SJCRH30 (cell line): ENCODE data around the gene COA7. TPM values are rescaled to one million over a fixed set of nuclear protein-coding genes. Genes with fewer than 3 reads are reported as not detected.
"Not testable (repeated sequence)": the region's sequence is repeated elsewhere in the genome, so short reads cannot be mapped to it uniquely, and the experiment has no call there.

Experiments used
- DNase-seq, 2 experiments: peaks; one replicate each; pipeline ENCODE4 v3.0.0-alpha.2; 2015 to 2020
- H3K27ac ChIP-seq: fragments of 250-450 bp; sonication (Bioruptor Pico); 2 replicates; pipeline ENCODE4 v1.5.1; 2020; ENCODE audit warnings: mild to moderate bottlenecking, moderate library complexity
- H3K27me3 ChIP-seq: fragments of 250-450 bp; sonication (Bioruptor Pico); 2 replicates; pipeline ENCODE4 v1.5.1; 2020; ENCODE audit warnings: mild to moderate bottlenecking, moderate library complexity
- H3K36me3 ChIP-seq: fragments of 250-450 bp; sonication (Bioruptor Pico); 2 replicates; pipeline ENCODE4 v1.5.1; 2020; ENCODE audit warnings: mild to moderate bottlenecking, moderate library complexity
- H3K4me1 ChIP-seq: fragments of 250-450 bp; sonication (Bioruptor Pico); 2 replicates; pipeline ENCODE4 v1.5.1; 2020; ENCODE audit warnings: mild to moderate bottlenecking, moderate library complexity
- H3K4me3 ChIP-seq: fragments of 250-450 bp; sonication (Bioruptor Pico); 2 replicates; pipeline ENCODE4 v1.5.1; 2020; ENCODE audit warnings: mild to moderate bottlenecking, moderate library complexity
- H3K9me3 ChIP-seq: fragments of 250-450 bp; sonication (Bioruptor Pico); replicated peaks from 2 replicates; pipeline ENCODE4 v1.5.1; 2020; ENCODE audit warnings: mild to moderate bottlenecking, moderate library complexity
- total RNA-seq: library from RNA; depleted of rRNA; stranded (reverse); fragments of >200 nt; shearing (Covaris generic); gene quantifications from 2 replicates; pipeline ENCODE4 v1.2.3, GENCODE V29; 2014

The COA7 gene
- total RNA-seq, 1 experiment from 2014 or later, result 23.1 TPM

GRCh38 chr1:52723260-52723659, 25.1 kb upstream of the COA7 start:
- Histone ChIP-seq H3K4me1 (no peaks in the 10 kb centered on the region), H3K27me3 (peaks cover 8% of the 10 kb centered on the region; the same call in 1 of the 2 replicates), H3K9me3 (no peaks in the 10 kb centered on the region), H3K4me3 (no peak overlapping the region), H3K27ac (no peak overlapping the region), H3K36me3 (no peaks in the 10 kb centered on the region)
- no peak for DNase-seq

- H3K9me3 ChIP-seq, result not testable (repeated sequence)
Measured at GRCh38 chr1:52715296-52715695, 17.1 kb upstream of the COA7 start.

GRCh38 chr1:52713590-52713989, 15.4 kb upstream of the COA7 start:
- DNase-seq, result no peak
- H3K36me3 ChIP-seq, result no peaks in the 10 kb centered on the region

More at GRCh38 chr1:52715296-52715695, 17.1 kb upstream of the COA7 start:
- not testable (repeated sequence) for H3K36me3 ChIP-seq, DNase-seq, H3K27ac ChIP-seq, H3K4me3 ChIP-seq, H3K27me3 ChIP-seq, H3K4me1 ChIP-seq

GRCh38 chr1:52709016-52709415, 10.9 kb upstream of the COA7 start:
- Histone ChIP-seq H3K4me3 (no peak overlapping the region), H3K36me3 (no peaks in the 10 kb centered on the region), H3K9me3 (no peaks in the 10 kb centered on the region), H3K27ac (no peak overlapping the region), H3K4me1 (no peaks in the 10 kb centered on the region), H3K27me3 (no peaks in the 10 kb centered on the region; the same call in 1 of the 2 replicates)
- DNase-seq, result no peak

More at GRCh38 chr1:52713590-52713989, 15.4 kb upstream of the COA7 start:
- Histone ChIP-seq H3K9me3 (no peaks in the 10 kb centered on the region), H3K27ac (no peak overlapping the region), H3K27me3 (peaks cover 2% of the 10 kb centered on the region; the same call in 1 of the 2 replicates), H3K4me1 (no peaks in the 10 kb centered on the region), H3K4me3 (no peak overlapping the region)

- DNase-seq, result no peak
- H3K4me3 ChIP-seq, result no peak overlapping the region
- H3K36me3 ChIP-seq, result no peaks in the 10 kb centered on the region
- no peaks in the 10 kb centered on the region for H3K9me3 ChIP-seq
- H3K27me3 ChIP-seq, result no peaks in the 10 kb centered on the region; the same call in 1 of the 2 replicates
- H3K4me1 ChIP-seq, result no peaks in the 10 kb centered on the region
- no peak overlapping the region for H3K27ac ChIP-seq
Measured at GRCh38 chr1:52707927-52708655, 9.9 kb upstream of the COA7 start.

GRCh38 chr1:52706941-52707926, 9.1 kb upstream of the COA7 start:
- Histone ChIP-seq H3K9me3 (no peaks in the 10 kb centered on the region), H3K36me3 (no peaks in the 10 kb centered on the region), H3K27me3 (no peaks in the 10 kb centered on the region), H3K27ac (no peak overlapping the region), H3K4me3 (no peak overlapping the region), H3K4me1 (no peaks in the 10 kb centered on the region)
- no peak for DNase-seq

GRCh38 chr1:52706136-52706670, 8.1 kb upstream of the COA7 start:
- Histone ChIP-seq H3K27ac (no peak overlapping the region), H3K36me3 (no peaks in the 10 kb centered on the region), H3K4me3 (no peak overlapping the region), H3K4me1 (no peaks in the 10 kb centered on the region), H3K9me3 (no peaks in the 10 kb centered on the region), H3K27me3 (no peaks in the 10 kb centered on the region)
- DNase-seq, result no peak

- Histone ChIP-seq H3K27me3 (no peaks in the 10 kb centered on the region), H3K36me3 (no peaks in the 10 kb centered on the region), H3K27ac (peak overlapping the region; percentile 83), H3K9me3 (no peaks in the 10 kb centered on the region), H3K4me1 (no peaks in the 10 kb centered on the region), H3K4me3 (peak overlapping the region; percentile 61)
- peak; percentile 97 to 98 for DNase-seq
Measured at GRCh38 chr1:52702886-52703787, 5.0 kb upstream of the COA7 start.

- no peaks in the 10 kb centered on the region; the same call in 1 of the 2 replicates for H3K9me3 ChIP-seq
- H3K27ac ChIP-seq, result no peak overlapping the region
- H3K4me3 ChIP-seq, result no peak overlapping the region
- peaks cover 20% of the 10 kb centered on the region for H3K36me3 ChIP-seq
- H3K4me1 ChIP-seq, result no peaks in the 10 kb centered on the region
- no peaks in the 10 kb centered on the region for H3K27me3 ChIP-seq
- DNase-seq, result no peak
Measured at GRCh38 chr1:52695627-52696026, 2.5 kb downstream of the COA7 start.

- Histone ChIP-seq H3K4me3 (no peak overlapping the region), H3K36me3 (peaks cover 32% of the 10 kb centered on the region), H3K27ac (no peak overlapping the region), H3K9me3 (no peaks in the 10 kb centered on the region; the same call in 1 of the 2 replicates), H3K27me3 (no peaks in the 10 kb centered on the region), H3K4me1 (no peaks in the 10 kb centered on the region)
- no peak for DNase-seq
Measured at GRCh38 chr1:52693843-52694242, 4.3 kb downstream of the COA7 start.

GRCh38 chr1:52693351-52693750, 4.8 kb downstream of the COA7 start:
- not testable (repeated sequence) for H3K27me3 ChIP-seq, DNase-seq, H3K9me3 ChIP-seq

GRCh38 chr1:52692697-52693096, 5.5 kb downstream of the COA7 start:
- Histone ChIP-seq H3K27me3 (no peaks in the 10 kb centered on the region), H3K4me1 (no peaks in the 10 kb centered on the region), H3K36me3 (peaks cover 43% of the 10 kb centered on the region), H3K9me3 (no peaks in the 10 kb centered on the region; the same call in 1 of the 2 replicates), H3K4me3 (no peak overlapping the region), H3K27ac (no peak overlapping the region)
- no peak for DNase-seq

More at GRCh38 chr1:52693351-52693750, 4.8 kb downstream of the COA7 start:
- H3K36me3 ChIP-seq, result peaks cover 37% of the 10 kb centered on the region
- H3K4me1 ChIP-seq, H3K27ac ChIP-seq, H3K4me3 ChIP-seq: not testable (repeated sequence)

- Histone ChIP-seq H3K27me3 (no peaks in the 10 kb centered on the region), H3K4me1 (no peaks in the 10 kb centered on the region), H3K9me3 (no peaks in the 10 kb centered on the region; the same call in 1 of the 2 replicates), H3K4me3 (no peak overlapping the region), H3K27ac (no peak overlapping the region), H3K36me3 (peaks cover 52% of the 10 kb centered on the region)
- DNase-seq, result no peak
Measured at GRCh38 chr1:52691821-52692220, 6.3 kb downstream of the COA7 start.

GRCh38 chr1:52686830-52687229, 11.3 kb downstream of the COA7 start:
- DNase-seq, result no peak
- H3K36me3 ChIP-seq, result peaks cover 53% of the 10 kb centered on the region
- H3K4me1 ChIP-seq, result no peaks in the 10 kb centered on the region
- H3K9me3 ChIP-seq, result no peaks in the 10 kb centered on the region
- no peak overlapping the region for H3K27ac ChIP-seq
- H3K27me3 ChIP-seq, result no peaks in the 10 kb centered on the region
- no peak overlapping the region for H3K4me3 ChIP-seq
